Neural cell (in vitro differentiated cells): ENCODE measurements around the gene SPATA13. TPM values are rescaled to one million over a fixed set of nuclear protein-coding genes. Genes with fewer than 3 reads are reported as not detected.

Source experiments
- H2AFZ ChIP-seq: fragments of 200-600, 300-800 bp; sonication (generic), shearing (Covaris generic); 2 replicates; pipeline ENCODE4 v1.6.0; 2014; ENCODE audit warnings: low read depth, mild to moderate bottlenecking, antibody characterized with exemption, low read length, moderate library complexity
- H3F3A ChIP-seq: fragments of 200-600 bp; shearing (Covaris generic); 2 replicates; pipeline ENCODE4 v1.6.1; 2016; ENCODE audit warnings: mild to moderate bottlenecking, moderate library complexity, mixed read lengths, antibody characterized with exemption, low read length; ENCODE audit not compliant: insufficient read depth, poor library complexity, severe bottlenecking
- H3K27ac ChIP-seq: fragments of 200-600, 300-800 bp; sonication (generic), shearing (Covaris generic); 2 replicates; pipeline ENCODE4 v1.5.1; 2014; ENCODE audit warnings: mild to moderate bottlenecking, low read length, moderate library complexity
- H3K27me3 ChIP-seq: fragments of 300-800, 200-600 bp; sonication (generic), shearing (Covaris generic); 2 replicates; pipeline ENCODE4 v1.6.0; 2014; ENCODE audit warnings: mild to moderate bottlenecking, low read depth, low read length, moderate library complexity; ENCODE audit not compliant: insufficient read depth
- H3K36me3 ChIP-seq: fragments of 300-800, 200-600 bp; sonication (generic), shearing (Covaris generic); 2 replicates; pipeline ENCODE4 v1.5.1; 2014; ENCODE audit warnings: mild to moderate bottlenecking, antibody characterized with exemption, low read length, moderate library complexity; ENCODE audit not compliant: insufficient read depth
- H3K4me2 ChIP-seq: fragments of 300-800, 200-600 bp; sonication (generic), shearing (Covaris generic); 2 replicates; pipeline ENCODE4 v1.6.0; 2014; ENCODE audit warnings: mild to moderate bottlenecking, low read length
- H3K4me3 ChIP-seq: fragments of 300-800, 200-600 bp; sonication (generic), shearing (Covaris generic); 2 replicates; pipeline ENCODE4 v1.5.1; 2014; ENCODE audit warnings: mild to moderate bottlenecking, low read length, moderate library complexity
- H3K79me2 ChIP-seq: fragments of 200-600 bp; shearing (Covaris generic); replicated peaks from 2 replicates; pipeline ENCODE4 v1.6.0; 2014; ENCODE audit warnings: mild to moderate bottlenecking, low read length, moderate library complexity; ENCODE audit not compliant: insufficient read depth
- H3K9ac ChIP-seq: fragments of 300-800, 200-600 bp; sonication (generic), shearing (Covaris generic); 2 replicates; pipeline ENCODE4 v1.6.1; 2016; ENCODE audit warnings: mild to moderate bottlenecking, low read length, mixed read lengths
- H3K9me2 ChIP-seq: fragments of 200-600 bp; shearing (Covaris generic); 2 replicates; pipeline ENCODE4 v1.6.1; 2016; ENCODE audit warnings: mild to moderate bottlenecking, low read length, mixed read lengths; ENCODE audit not compliant: insufficient read depth
- H3K9me3 ChIP-seq: fragments of 200-600, 300-800 bp; sonication (generic), shearing (Covaris generic); 2 replicates; pipeline ENCODE4 v1.6.1; 2016; ENCODE audit warnings: mild to moderate bottlenecking, mixed run types, low read length, moderate library complexity, mixed read lengths
- H4K20me1 ChIP-seq: fragments of 200-600 bp; shearing (Covaris generic); 2 replicates; pipeline ENCODE4 v1.6.1; 2016; ENCODE audit warnings: mild to moderate bottlenecking, mixed run types; ENCODE audit not compliant: insufficient read depth
- EP300 ChIP-seq: fragments of 450-650 bp; conservative IDR thresholded peaks from 2 replicates; pipeline ENCODE4 v1.6.1; 2014; ENCODE audit warnings: antibody characterized with exemption, mild to moderate bottlenecking, moderate library complexity; ENCODE audit not compliant: poor library complexity, severe bottlenecking
- EZH2 ChIP-seq: fragments of 200-600, 300-800 bp; shearing (Covaris generic), sonication (generic); IDR thresholded peaks from 2 replicates; pipeline ENCODE4 v1.6.1; 2014; ENCODE audit warnings: antibody characterized with exemption, low read length, borderline replicate concordance, mild to moderate bottlenecking; ENCODE audit not compliant: insufficient read depth, poor library complexity, severe bottlenecking
- MXI1 ChIP-seq: fragments of 450-650 bp; conservative IDR thresholded peaks from 2 replicates; pipeline ENCODE4 v1.6.1; 2014; ENCODE audit warnings: antibody characterized with exemption, mild to moderate bottlenecking; ENCODE audit not compliant: poor library complexity, severe bottlenecking
- POLR2AphosphoS5 ChIP-seq: IDR thresholded peaks from 2 replicates; pipeline ENCODE4 v1.6.1; 2012
- RAD21 ChIP-seq: fragments of 450-650 bp; conservative IDR thresholded peaks from 2 replicates; pipeline ENCODE4 v1.6.1; 2014; ENCODE audit warnings: antibody characterized with exemption, mild to moderate bottlenecking, moderate library complexity
- REST ChIP-seq: IDR thresholded peaks from 2 replicates; pipeline ENCODE4 v1.6.1; 2012; ENCODE audit warnings: borderline replicate concordance
- SMC3 ChIP-seq: fragments of 450-650 bp; conservative IDR thresholded peaks from 2 replicates; pipeline ENCODE4 v1.6.1; 2014; ENCODE audit warnings: antibody characterized with exemption, mild to moderate bottlenecking, moderate library complexity; ENCODE audit not compliant: poor library complexity
- TAF1 ChIP-seq: IDR thresholded peaks from 2 replicates; pipeline ENCODE4 v1.6.1; 2012; ENCODE audit warnings: low read depth
- polyA minus RNA-seq: library from RNA; depleted of rRNA, polyadenylated mRNA; stranded (reverse); fragments of >200 nt; gene quantifications from 2 replicates; pipeline ENCODE4 v1.2.3, GENCODE V29; 2014
- polyA plus RNA-seq: library from polyadenylated mRNA; depleted of rRNA; stranded (reverse); fragments of >200 nt; gene quantifications from 2 replicates; pipeline ENCODE4 v1.2.3, GENCODE V29; 2014
- TF ChIP-seq, protein P1 (sequence below): fragments of 450-650 bp; IDR thresholded peaks from 2 replicates; pipeline ENCODE4 v1.5.1; 2014; ENCODE audit warnings: antibody characterized with exemption, mild to moderate bottlenecking, moderate library complexity; ENCODE audit not compliant: poor library complexity, severe bottlenecking

The SPATA13 gene
- polyA plus RNA-seq = 15.5 and 16.3 TPM in 2 replicates
- 34.1 and 40.7 TPM in 2 replicates for polyA minus RNA-seq

DNA sequence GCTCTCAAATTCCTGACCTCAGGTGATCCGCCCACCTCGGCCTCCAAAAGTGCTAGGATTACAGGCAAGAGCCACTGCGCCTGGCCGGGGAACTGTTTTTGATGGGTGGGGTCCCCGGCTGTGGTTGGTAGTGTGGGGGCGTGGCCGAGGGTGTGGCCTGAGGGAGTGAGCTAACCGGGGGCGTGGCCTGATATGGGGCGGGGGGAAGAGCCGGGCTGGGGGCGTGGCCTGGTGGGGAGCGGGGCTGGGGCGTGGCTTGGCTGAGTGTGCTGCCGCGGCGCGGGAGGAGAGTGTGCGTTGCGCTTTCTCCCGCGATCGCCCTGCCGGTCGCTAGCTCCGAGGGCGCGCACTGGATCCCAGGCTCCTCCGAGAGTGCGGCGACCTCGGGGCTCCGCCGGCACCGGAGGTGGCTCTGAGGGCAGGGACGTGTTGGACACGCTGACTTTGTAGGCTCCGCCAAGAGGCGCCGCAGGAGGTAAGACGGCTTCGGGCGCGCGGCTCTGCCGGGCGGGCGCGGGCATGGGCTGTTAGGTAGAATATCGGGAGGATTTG is at the start of gene SPATA13:
Gene SPATA13, plus strand, starts transcription at position 263 of the 552 bp plus-strand sequence. CDS start 62,210 bp downstream, outside the sequence.
- H3K27me3 ChIP-seq = peaks cover 4% of the 10 kb centered on the region
- peak within 1 kb of the TSS; percentile 98 for H3K4me3 ChIP-seq
- H3K36me3 ChIP-seq = no peaks in the 10 kb centered on the region
- peak within 1 kb of the TSS; percentile 51 for H2AFZ ChIP-seq
- peak within 1 kb of the TSS; percentile 80 for H3K4me2 ChIP-seq
- H4K20me1 ChIP-seq = no peaks in the 10 kb centered on the region
- H3F3A ChIP-seq = peaks cover 6% of the 10 kb centered on the region
- TF ChIP-seq REST = no peak
- TF ChIP-seq MXI1 = peak; percentile 72
- peak; percentile 85 for TF ChIP-seq POLR2AphosphoS5
- TF ChIP-seq TAF1 = peak; percentile 74
- peak; percentile 29 for TF ChIP-seq RAD21
- no peaks in the 10 kb centered on the region for H3K9me2 ChIP-seq
- peak within 1 kb of the TSS; percentile 74 for H3K9ac ChIP-seq
- no peaks in the 10 kb centered on the region for H3K9me3 ChIP-seq
- peak within 1 kb of the TSS; percentile 71 for H3K27ac ChIP-seq
- peaks cover 24% of the 10 kb centered on the region for H3K79me2 ChIP-seq

DNA sequence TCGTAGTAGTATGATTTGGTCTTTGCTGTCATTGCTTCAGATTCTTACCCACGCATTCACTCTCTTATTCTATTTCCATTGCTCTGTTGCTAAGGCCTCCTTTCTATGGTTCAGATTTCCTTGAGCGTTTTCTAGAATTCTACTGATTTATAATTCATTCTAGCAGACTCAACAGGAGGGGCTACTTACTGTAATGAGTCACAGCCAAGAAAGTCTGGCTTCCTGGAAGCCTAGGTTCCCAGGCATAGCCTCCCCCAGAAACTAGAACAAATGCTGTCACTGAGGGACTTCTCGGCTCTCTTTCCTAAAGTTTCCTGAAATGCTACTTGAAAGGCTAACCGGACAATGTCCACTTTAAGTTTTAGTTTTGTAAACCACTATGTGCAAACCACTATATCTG is 47.7 kb upstream of the SPATA13 start:
- H3K9me2 ChIP-seq = no peaks in the 10 kb centered on the region
- no peaks in the 10 kb centered on the region for H3K79me2 ChIP-seq
- TF ChIP-seq SMC3 (no peak), REST (no peak), EZH2 (no peak), POLR2AphosphoS5 (no peak), RAD21 (no peak), EP300 (no peak), MXI1 (no peak), TAF1 (no peak)
- TF ChIP-seq, protein P1, sequence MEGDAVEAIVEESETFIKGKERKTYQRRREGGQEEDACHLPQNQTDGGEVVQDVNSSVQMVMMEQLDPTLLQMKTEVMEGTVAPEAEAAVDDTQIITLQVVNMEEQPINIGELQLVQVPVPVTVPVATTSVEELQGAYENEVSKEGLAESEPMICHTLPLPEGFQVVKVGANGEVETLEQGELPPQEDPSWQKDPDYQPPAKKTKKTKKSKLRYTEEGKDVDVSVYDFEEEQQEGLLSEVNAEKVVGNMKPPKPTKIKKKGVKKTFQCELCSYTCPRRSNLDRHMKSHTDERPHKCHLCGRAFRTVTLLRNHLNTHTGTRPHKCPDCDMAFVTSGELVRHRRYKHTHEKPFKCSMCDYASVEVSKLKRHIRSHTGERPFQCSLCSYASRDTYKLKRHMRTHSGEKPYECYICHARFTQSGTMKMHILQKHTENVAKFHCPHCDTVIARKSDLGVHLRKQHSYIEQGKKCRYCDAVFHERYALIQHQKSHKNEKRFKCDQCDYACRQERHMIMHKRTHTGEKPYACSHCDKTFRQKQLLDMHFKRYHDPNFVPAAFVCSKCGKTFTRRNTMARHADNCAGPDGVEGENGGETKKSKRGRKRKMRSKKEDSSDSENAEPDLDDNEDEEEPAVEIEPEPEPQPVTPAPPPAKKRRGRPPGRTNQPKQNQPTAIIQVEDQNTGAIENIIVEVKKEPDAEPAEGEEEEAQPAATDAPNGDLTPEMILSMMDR = no peak
- no peak overlapping the region for H3K4me2 ChIP-seq
- H2AFZ ChIP-seq = no peak overlapping the region
- H3K27ac ChIP-seq = no peak overlapping the region
- H3K9me3 ChIP-seq = no peaks in the 10 kb centered on the region
- H3K36me3 ChIP-seq = no peaks in the 10 kb centered on the region
- no peaks in the 10 kb centered on the region for H3F3A ChIP-seq
- no peaks in the 10 kb centered on the region for H3K27me3 ChIP-seq
- no peak overlapping the region for H3K4me3 ChIP-seq
- no peak overlapping the region for H3K9ac ChIP-seq
- H4K20me1 ChIP-seq = no peaks in the 10 kb centered on the region
